ENCODE data around the gene PAX5. TPM values are rescaled to one million over a fixed set of nuclear protein-coding genes. Genes with fewer than 3 reads are reported as not detected.

Gene PAX5
- total and polyA plus RNA-seq, 2 donors (not counting 1 experiment from before 2014, with no cell fraction given) = not detected

GRCh38 chr9:36866840-36867239, 167.2 kb downstream of the PAX5 start:
- peaks cover 5% of the 10 kb centered on the region for H3K27me3 ChIP-seq (ENCODE audit: control insufficient read depth, insufficient read depth, low read length)

GRCh38 chr9:36865731-36866635, 168.1 kb downstream of the PAX5 start:
- no peaks in the 10 kb centered on the region for H3K9me3 ChIP-seq (ENCODE audit: control insufficient read depth, insufficient read depth, low read depth, low read length)
- no peaks in the 10 kb centered on the region for H4K20me1 ChIP-seq (ENCODE audit: control insufficient read depth, extremely low read depth, insufficient read depth, low read length)
- no peak for DNase-seq (ENCODE audit: low read depth in 2 of 2)
- H3K27ac ChIP-seq (ENCODE audit: insufficient read depth, low read length) = no peak overlapping the region
- H2AFZ ChIP-seq (ENCODE audit: low read length) = no peak overlapping the region
- H3K79me2 ChIP-seq (ENCODE audit: control insufficient read depth, insufficient read depth, low read length) = no peaks in the 10 kb centered on the region
- H3K27me3 ChIP-seq (ENCODE audit: control insufficient read depth, insufficient read depth, low read length) = peaks cover 5% of the 10 kb centered on the region
- no peak overlapping the region for H3K4me2 ChIP-seq (ENCODE audit: extremely low read depth, insufficient read depth, low read length)
- no peaks in the 10 kb centered on the region for H3K4me1 ChIP-seq (ENCODE audit: control insufficient read depth, extremely low read depth, insufficient read depth, low read length)
- TF ChIP-seq EZH2 (IDR thresholded peaks at IDR 0.05; ENCODE audit: low read length, missing control alignments) = no peak
- TF ChIP-seq CTCF (conservative IDR thresholded peaks at IDR 0.05 in 1 of 2, IDR thresholded peaks at IDR 0.05 in 1 of 2; ENCODE audit: low read depth in 1 of 2, low read length in 2 of 2) = no peak
- no peak overlapping the region for H3K9ac ChIP-seq (ENCODE audit: insufficient read depth, low read length)
- no peaks in the 10 kb centered on the region for H3K36me3 ChIP-seq (ENCODE audit: control insufficient read depth, insufficient read depth, low read length)
- no peak overlapping the region for H3K4me3 ChIP-seq (replicated peaks in 1 of 4; ENCODE audit: control extremely low read depth in 1 of 4, insufficient read depth in 1 of 4, low read depth in 3 of 4, low read length in 4 of 4)

More at GRCh38 chr9:36866840-36867239, 167.2 kb downstream of the PAX5 start:
- Histone ChIP-seq H4K20me1 (ENCODE audit: control insufficient read depth, extremely low read depth, insufficient read depth, low read length) (no peaks in the 10 kb centered on the region), H3K4me2 (ENCODE audit: extremely low read depth, insufficient read depth, low read length) (no peak overlapping the region), H3K9me3 (ENCODE audit: control insufficient read depth, insufficient read depth, low read depth, low read length) (no peaks in the 10 kb centered on the region), H3K4me1 (ENCODE audit: control insufficient read depth, extremely low read depth, insufficient read depth, low read length) (no peaks in the 10 kb centered on the region), H3K27ac (ENCODE audit: insufficient read depth, low read length) (no peak overlapping the region), H3K9ac (ENCODE audit: insufficient read depth, low read length) (no peak overlapping the region), H3K79me2 (ENCODE audit: control insufficient read depth, insufficient read depth, low read length) (no peaks in the 10 kb centered on the region), H3K4me3 (replicated peaks in 1 of 4; ENCODE audit: control extremely low read depth in 1 of 4, insufficient read depth in 1 of 4, low read depth in 3 of 4, low read length in 4 of 4) (no peak overlapping the region), H3K36me3 (ENCODE audit: control insufficient read depth, insufficient read depth, low read length) (no peaks in the 10 kb centered on the region), H2AFZ (ENCODE audit: low read length) (no peak overlapping the region)
- TF ChIP-seq CTCF (conservative IDR thresholded peaks at IDR 0.05 in 1 of 2, IDR thresholded peaks at IDR 0.05 in 1 of 2; ENCODE audit: low read depth in 1 of 2, low read length in 2 of 2) (no peak), EZH2 (IDR thresholded peaks at IDR 0.05; ENCODE audit: low read length, missing control alignments) (no peak)
- no peak for DNase-seq (ENCODE audit: low read depth in 2 of 2)

- peaks cover 5% of the 10 kb centered on the region for H3K27me3 ChIP-seq (ENCODE audit: control insufficient read depth, insufficient read depth, low read length)
These were observed 169.3 kb downstream of the PAX5 start for GRCh38 chr9:36864491-36865410.

More at GRCh38 chr9:36864491-36865410, 169.3 kb downstream of the PAX5 start:
- Histone ChIP-seq H3K27ac (ENCODE audit: insufficient read depth, low read length) (no peak overlapping the region), H3K9me3 (ENCODE audit: control insufficient read depth, insufficient read depth, low read depth, low read length) (no peaks in the 10 kb centered on the region), H3K4me1 (ENCODE audit: control insufficient read depth, extremely low read depth, insufficient read depth, low read length) (no peaks in the 10 kb centered on the region), H3K4me3 (replicated peaks in 1 of 4; ENCODE audit: control extremely low read depth in 1 of 4, insufficient read depth in 1 of 4, low read depth in 3 of 4, low read length in 4 of 4) (no peak overlapping the region), H4K20me1 (ENCODE audit: control insufficient read depth, extremely low read depth, insufficient read depth, low read length) (no peaks in the 10 kb centered on the region), H3K36me3 (ENCODE audit: control insufficient read depth, insufficient read depth, low read length) (no peaks in the 10 kb centered on the region), H3K9ac (ENCODE audit: insufficient read depth, low read length) (no peak overlapping the region), H3K79me2 (ENCODE audit: control insufficient read depth, insufficient read depth, low read length) (no peaks in the 10 kb centered on the region), H3K4me2 (ENCODE audit: extremely low read depth, insufficient read depth, low read length) (no peak overlapping the region), H2AFZ (ENCODE audit: low read length) (no peak overlapping the region)
- no peak for TF ChIP-seq EZH2 (IDR thresholded peaks at IDR 0.05; ENCODE audit: low read length, missing control alignments)
- no peak for TF ChIP-seq CTCF (conservative IDR thresholded peaks at IDR 0.05 in 1 of 2, IDR thresholded peaks at IDR 0.05 in 1 of 2; ENCODE audit: low read depth in 1 of 2, low read length in 2 of 2)
- no peak for DNase-seq (ENCODE audit: low read depth in 2 of 2)
